ENCODE measurements around the gene MUC20. TPM values are rescaled to one million over a fixed set of nuclear protein-coding genes. Genes with fewer than 3 reads are reported as not detected.

Gene MUC20
- total and polyA plus RNA-seq, 2 of the 8 experiments (the other 6 are each of a cell fraction or from before 2014, with no cell fraction given), result 0.24 to 0.26 TPM

GRCh38 chr3:195750797-195751520 lies 30.2 kb downstream of the MUC20 start:
- WGBS, 2 experiments (ENCODE audit: extremely low coverage in 1 of 2, insufficient coverage in 1 of 2, insufficient read length in 1 of 2, insufficient replicate concordance in 2 of 2, low coverage in 1 of 2, low lambda C conversion rate in 2 of 2, missing lambda C conversion rate in 1 of 2), result 90% methylated on average over 24 of the region's 30 CpGs; no CpG with 5 or more reads in 1 of the 2 experiments
- no peak for FAIRE-seq
- Histone ChIP-seq H4K91ac (replicated peaks; ENCODE audit: insufficient read length, low read length) (no peak overlapping the region), H2AK5ac (ENCODE audit: low read depth, low read length) (no peak overlapping the region), H4K20me1 (replicated peaks in 1 of 2; ENCODE audit: control insufficient read depth in 1 of 2, insufficient read depth in 2 of 2, low read length in 2 of 2) (no peaks in the 10 kb centered on the region), H3K27ac (ENCODE audit: low read depth, low read length) (no peak overlapping the region), H4K5ac (ENCODE audit: insufficient read length, low read depth, low read length) (no peak overlapping the region), H3K79me2 (ENCODE audit: control insufficient read depth in 1 of 2, insufficient read depth in 2 of 2, low read length in 2 of 2) (no peaks in the 10 kb centered on the region), H3K23ac (ENCODE audit: insufficient read length) (no peak overlapping the region), H3K27me3 (replicated peaks in 1 of 4; ENCODE audit: control insufficient read depth in 3 of 4, extremely low read depth in 1 of 4, insufficient read depth in 3 of 4, low read length in 3 of 4) (peaks cover 0 to 19% (median 16%) of the 10 kb centered on the region in 4 experiments; a peak in 6 of 7 replicates), H2BK15ac (ENCODE audit: low read length) (no peak overlapping the region), H3K18ac (ENCODE audit: extremely low read depth, low read length) (no peak overlapping the region), H3K23me2 (ENCODE audit: low read depth, low read length) (no peaks in the 10 kb centered on the region), H3K4me3 (ENCODE audit: extremely low read depth in 1 of 4, insufficient read depth in 2 of 4, low read depth in 3 of 4, low read length in 4 of 4) (no peak overlapping the region), H2BK5ac (ENCODE audit: low read depth, low read length) (no peak overlapping the region), H3K56ac (replicated peaks; ENCODE audit: insufficient read length, low read depth, low read length) (no peak overlapping the region), H3K79me1 (ENCODE audit: low read depth, low read length) (no peaks in the 10 kb centered on the region), H2BK12ac (ENCODE audit: low read depth, low read length) (no peak overlapping the region), H2BK20ac (ENCODE audit: low read length) (no peak overlapping the region), H2AFZ (ENCODE audit: low read length) (no peak overlapping the region), H3K4ac (replicated peaks; ENCODE audit: insufficient read length, low read depth, low read length) (no peak overlapping the region), H3K4me1 (replicated peaks in 1 of 4; ENCODE audit: control insufficient read depth in 3 of 4, insufficient read depth in 4 of 4, low read length in 3 of 4) (peaks cover 0 to 5% (median 0%) of the 10 kb centered on the region in 4 experiments; a peak in 2 of 7 replicates), H3K9me3 (ENCODE audit: insufficient read depth in 2 of 2, low read depth in 1 of 2, low read length in 1 of 2) (peaks cover 0 to 6% of the 10 kb centered on the region in 2 experiments; a peak in 1 of 4 replicates), H3K4me2 (ENCODE audit: insufficient read depth in 1 of 2, low read depth in 2 of 2, low read length in 2 of 2) (no peak overlapping the region), H4K8ac (ENCODE audit: extremely low read depth, insufficient read depth, low read length) (no peak overlapping the region), H3K9ac (replicated peaks in 1 of 4; ENCODE audit: extremely low read depth in 1 of 4, low read depth in 3 of 4, low read length in 3 of 4) (no peak overlapping the region), H2BK120ac (replicated peaks; ENCODE audit: low read depth, low read length) (no peak overlapping the region), H3K14ac (ENCODE audit: insufficient read length) (no peak overlapping the region), H3K36me3 (ENCODE audit: control insufficient read depth in 2 of 4, insufficient read depth in 4 of 4, low read length in 3 of 4) (no peaks in the 10 kb centered on the region)
- TF ChIP-seq POU5F1 (IDR thresholded peaks at IDR 0.05; ENCODE audit: low read depth, low read length) (no peak), RAD21 (IDR thresholded peaks at IDR 0.05 in 1 of 2, conservative IDR thresholded peaks at IDR 0.05 in 1 of 2; ENCODE audit: low read depth in 2 of 2, low read length in 2 of 2) (no peak), USF2 (IDR thresholded peaks at IDR 0.05; ENCODE audit: low read length) (no peak), GABPA (IDR thresholded peaks at IDR 0.05; ENCODE audit: borderline replicate concordance, insufficient read depth, low read length) (no peak), SP1 (IDR thresholded peaks at IDR 0.05; ENCODE audit: low read depth, low read length) (no peak), CBX5 (IDR thresholded peaks at IDR 0.05; ENCODE audit: low read depth, low read length) (no peak), PHF8 (conservative IDR thresholded peaks at IDR 0.05; ENCODE audit: low read depth, low read length) (no peak), CTBP2 (IDR thresholded peaks at IDR 0.05; ENCODE audit: borderline replicate concordance, insufficient read depth, insufficient read length, low read length) (no peak), HDAC2 (IDR thresholded peaks at IDR 0.05; ENCODE audit: borderline replicate concordance in 1 of 2, low read depth in 2 of 2, low read length in 2 of 2) (no peak)
- ChIA-PET CTCF (ENCODE audit: partially characterized antibody) (interaction anchor here (1.4 kb wide), 1 partner anchor 100 kb away, joined by 3 read pairs; no protein-coding TSS in a partner anchor), POLR2A (ENCODE audit: partially characterized antibody) (no interaction called here)
- DNase-seq (ENCODE audit: low read depth in 1 of 2, low spot score in 2 of 2), result no peak

All from H1 (cell line).